Measurements from ENCODE around the gene HSF2BP.

Gene HSF2BP

GRCh38 chr21:43593078-43593477 is 66.2 kb downstream of the HSF2BP start:
- Histone ChIP-seq H3K36me3 (replicated peaks) (no peaks in the 10 kb centered on the region), H3K4me3 (ENCODE audit: low read depth, low read length) (no peak overlapping the region), H3K27ac (no peak overlapping the region), H3K27me3 (replicated peaks) (no peaks in the 10 kb centered on the region)
- in situ Hi-C loops (cut with HindIII; ENCODE audit: low pct_ligation_motif_present, low sequenced_read_pairs) = no loop called here
- DNase-seq = no peak
- TF ChIP-seq CTCF (IDR thresholded peaks at IDR 0.05; ENCODE audit: low read depth, low read length, missing control alignments) = no peak

GRCh38 chr21:43591571-43591970 is 67.7 kb downstream of the HSF2BP start:
- no peak for TF ChIP-seq CTCF (IDR thresholded peaks at IDR 0.05; ENCODE audit: low read depth, low read length, missing control alignments)
- Histone ChIP-seq H3K27me3 (replicated peaks) (no peaks in the 10 kb centered on the region), H3K27ac (no peak overlapping the region), H3K4me3 (ENCODE audit: low read depth, low read length) (no peak overlapping the region), H3K36me3 (replicated peaks) (no peaks in the 10 kb centered on the region)
- no peak for DNase-seq
- in situ Hi-C loops (cut with HindIII; ENCODE audit: low pct_ligation_motif_present, low sequenced_read_pairs) = no loop called here

- Histone ChIP-seq H3K27ac (peak overlapping the region; percentile 47), H3K4me3 (ENCODE audit: low read depth, low read length) (no peak overlapping the region), H3K27me3 (replicated peaks) (no peaks in the 10 kb centered on the region), H3K36me3 (replicated peaks) (no peaks in the 10 kb centered on the region)
- no peak for DNase-seq
- in situ Hi-C loops (cut with HindIII; ENCODE audit: low pct_ligation_motif_present, low sequenced_read_pairs) = no loop called here
- no peak for TF ChIP-seq CTCF (IDR thresholded peaks at IDR 0.05; ENCODE audit: low read depth, low read length, missing control alignments)
These were observed 69.1 kb downstream of the HSF2BP start for GRCh38 chr21:43590194-43590593.

- Histone ChIP-seq H3K4me3 (ENCODE audit: low read depth, low read length) (no peak overlapping the region), H3K27ac (no peak overlapping the region), H3K27me3 (replicated peaks) (no peaks in the 10 kb centered on the region), H3K36me3 (replicated peaks) (no peaks in the 10 kb centered on the region)
- in situ Hi-C loops (cut with HindIII; ENCODE audit: low pct_ligation_motif_present, low sequenced_read_pairs) = no loop called here
- DNase-seq = no peak
- no peak for TF ChIP-seq CTCF (IDR thresholded peaks at IDR 0.05; ENCODE audit: low read depth, low read length, missing control alignments)
These were observed 70.3 kb downstream of the HSF2BP start for GRCh38 chr21:43588957-43589356.

GRCh38 chr21:43585924-43586413 is 73.3 kb downstream of the HSF2BP start:
- Histone ChIP-seq H3K36me3 (replicated peaks) (no peaks in the 10 kb centered on the region), H3K27me3 (replicated peaks) (no peaks in the 10 kb centered on the region), H3K27ac (peak overlapping the region; percentile 95), H3K4me3 (ENCODE audit: low read depth, low read length) (no peak overlapping the region)
- DNase-seq = peak; percentile 99
- in situ Hi-C loops (cut with HindIII; ENCODE audit: low pct_ligation_motif_present, low sequenced_read_pairs) = no loop called here
- no peak for TF ChIP-seq CTCF (IDR thresholded peaks at IDR 0.05; ENCODE audit: low read depth, low read length, missing control alignments)

GRCh38 chr21:43585514-43585913 is 73.8 kb downstream of the HSF2BP start:
- in situ Hi-C loops (cut with HindIII; ENCODE audit: low pct_ligation_motif_present, low sequenced_read_pairs) = no loop called here
- TF ChIP-seq CTCF (IDR thresholded peaks at IDR 0.05; ENCODE audit: low read depth, low read length, missing control alignments) = no peak
- Histone ChIP-seq H3K27ac (peak overlapping the region; percentile 95), H3K27me3 (replicated peaks) (no peaks in the 10 kb centered on the region), H3K4me3 (ENCODE audit: low read depth, low read length) (no peak overlapping the region), H3K36me3 (replicated peaks) (no peaks in the 10 kb centered on the region)
- DNase-seq = no peak

All from brain microvascular endothelial cell (primary cell).